ENCODE measurements around the gene NOTCH3. TPM values are rescaled to one million over a fixed set of nuclear protein-coding genes. Genes with fewer than 3 reads are reported as not detected.

The NOTCH3 gene
- total RNA-seq, 2 donors from 2014 or later, result 31.8 to 48.0 TPM

- intact Hi-C loops (cut with DNase I), result no loop called here
- TF ChIP-seq CTCF (IDR thresholded peaks at IDR 0.05), result no peak
- TF ChIP-seq POLR2A (IDR thresholded peaks at IDR 0.05), result no peak
- TF ChIP-seq POLR2AphosphoS5 (IDR thresholded peaks at IDR 0.05), result no peak
- H3K4me1 ChIP-seq (replicated peaks), result no peaks in the 10 kb centered on the region
- H3K9me3 ChIP-seq, result no peaks in the 10 kb centered on the region
- WGBS, result 43% methylated on average over 4 of the region's 4 CpGs
- H3K4me3 ChIP-seq, result peak overlapping the region in 1 of 2 donors; percentile 53
- DNase-seq (ENCODE audit: low spot score), result no peak
- no peaks in the 10 kb centered on the region for H3K27me3 ChIP-seq (replicated peaks; ENCODE audit: insufficient read depth)
- no peaks in the 10 kb centered on the region for H3K36me3 ChIP-seq
- peak overlapping the region; percentile 75 for H3K27ac ChIP-seq
These were observed 4.3 kb downstream of the NOTCH3 start for GRCh38 chr19:15196360-15197005.

DNA sequence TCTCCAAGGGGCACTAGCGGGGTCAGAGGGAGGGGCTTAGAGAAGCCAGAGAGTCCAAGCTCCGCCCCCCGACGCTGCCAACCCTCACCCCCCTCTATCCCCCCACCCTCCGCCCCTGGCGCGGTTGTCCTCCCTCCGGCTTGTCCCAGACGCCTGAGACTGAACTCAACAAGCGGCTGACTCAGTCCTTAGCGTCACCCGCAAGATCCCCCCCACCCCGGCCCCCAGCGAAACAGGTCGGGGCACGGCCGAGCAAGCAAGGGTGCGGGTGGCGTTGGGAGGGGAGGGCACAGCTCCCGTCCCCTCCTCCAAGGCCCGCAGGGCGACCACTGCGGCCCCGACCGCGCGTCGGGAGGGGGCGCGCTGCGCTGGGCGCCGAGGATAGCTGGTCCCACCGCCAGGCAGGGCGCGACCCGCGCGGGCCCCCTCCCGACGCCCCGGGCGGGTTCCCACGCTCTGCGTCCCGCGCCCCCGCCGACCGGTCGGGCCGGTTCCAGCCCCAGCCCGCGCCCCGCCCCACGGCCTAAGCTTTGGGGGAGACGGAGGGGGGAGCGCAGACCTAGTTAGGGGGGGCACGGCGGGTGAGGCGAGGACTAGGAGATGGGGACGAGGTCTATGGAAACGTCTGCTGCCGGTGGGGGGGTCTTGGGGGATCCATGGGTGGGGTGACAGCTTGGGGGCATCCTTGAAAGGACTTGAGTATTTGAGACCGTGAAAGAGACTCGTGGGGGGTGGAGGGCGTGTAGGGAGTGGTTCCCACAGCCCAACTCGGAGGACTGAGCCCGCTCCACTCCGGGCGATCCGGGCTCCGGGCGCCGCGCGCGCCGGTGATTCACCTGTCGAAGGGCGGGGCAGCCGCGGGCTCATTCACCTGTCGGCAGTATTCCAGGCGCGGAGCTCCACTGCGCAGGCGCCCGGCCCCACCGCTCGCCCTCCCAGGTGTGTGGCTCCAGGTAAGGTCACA, 5.1 kb downstream of the NOTCH3 start:
- Histone ChIP-seq H3K36me3 (no peaks in the 10 kb centered on the region), H3K9me3 (no peaks in the 10 kb centered on the region), H3K27ac (peak overlapping the region; percentile 75), H3K4me3 (peak overlapping the region; percentile 42 to 53), H3K4me1 (replicated peaks) (no peaks in the 10 kb centered on the region), H3K27me3 (replicated peaks; ENCODE audit: insufficient read depth) (no peaks in the 10 kb centered on the region)
- TF ChIP-seq POLR2AphosphoS5 (IDR thresholded peaks at IDR 0.05), result peak; percentile 59
- peak; percentile 10 for TF ChIP-seq POLR2A (IDR thresholded peaks at IDR 0.05)
- peak in 2 of 4 experiments; percentile 19 to 52 for TF ChIP-seq CTCF (IDR thresholded peaks at IDR 0.05)
- peak; percentile 90 for DNase-seq (ENCODE audit: low spot score)
- 8% methylated on average over 40 of the region's 91 CpGs for WGBS
- intact Hi-C loops (cut with DNase I), result no loop called here

GRCh38 chr19:15194938-15195337, 5.9 kb downstream of the NOTCH3 start:
- H3K4me3 ChIP-seq, result no peak overlapping the region
- intact Hi-C loops (cut with DNase I), result no loop called here

DNA sequence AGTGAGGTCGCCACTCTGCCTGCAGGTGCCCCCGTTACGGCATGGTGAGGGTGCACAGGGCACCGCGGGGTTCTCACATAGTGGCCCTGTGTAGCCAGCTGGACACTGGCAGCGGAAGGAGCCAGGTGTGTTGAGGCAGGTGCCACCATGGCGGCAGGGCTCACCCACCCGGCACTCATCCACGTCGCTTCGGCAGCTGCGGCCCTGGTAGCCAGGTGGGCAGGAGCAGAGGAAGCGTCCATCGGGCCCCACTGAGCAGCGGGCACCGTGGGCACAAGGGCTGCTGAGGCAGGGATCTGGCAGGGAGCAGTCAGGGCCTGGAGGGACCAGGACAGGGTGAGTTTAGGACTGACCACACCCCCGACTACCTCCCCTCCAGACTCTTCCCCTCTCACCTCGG, 8.8 kb downstream of the NOTCH3 start:
- H3K27me3 ChIP-seq (replicated peaks; ENCODE audit: insufficient read depth), result no peaks in the 10 kb centered on the region
- no peaks in the 10 kb centered on the region for H3K36me3 ChIP-seq
- no peaks in the 10 kb centered on the region for H3K4me1 ChIP-seq (replicated peaks)
- no peak for DNase-seq (ENCODE audit: low spot score)
- no peak for TF ChIP-seq POLR2AphosphoS5 (IDR thresholded peaks at IDR 0.05)
- no peak for TF ChIP-seq CTCF (IDR thresholded peaks at IDR 0.05)
- no peak for TF ChIP-seq POLR2A (IDR thresholded peaks at IDR 0.05)
- H3K4me3 ChIP-seq, result no peak overlapping the region
- 96% methylated on average over 18 of the region's 18 CpGs for WGBS
- H3K9me3 ChIP-seq, result no peaks in the 10 kb centered on the region
- H3K27ac ChIP-seq, result no peak overlapping the region
- intact Hi-C loops (cut with DNase I), result no loop called here

More at GRCh38 chr19:15194938-15195337, 5.9 kb downstream of the NOTCH3 start:
- no peaks in the 10 kb centered on the region for H3K4me1 ChIP-seq (replicated peaks)
- H3K9me3 ChIP-seq, result no peaks in the 10 kb centered on the region
- H3K27ac ChIP-seq, result peak overlapping the region; percentile 75
- no peaks in the 10 kb centered on the region for H3K27me3 ChIP-seq (replicated peaks; ENCODE audit: insufficient read depth)
- WGBS, result 51% methylated on average over 6 of the region's 6 CpGs
- DNase-seq (ENCODE audit: low spot score), result no peak
- no peaks in the 10 kb centered on the region for H3K36me3 ChIP-seq
- TF ChIP-seq CTCF (IDR thresholded peaks at IDR 0.05), result no peak
- no peak for TF ChIP-seq POLR2AphosphoS5 (IDR thresholded peaks at IDR 0.05)
- no peak for TF ChIP-seq POLR2A (IDR thresholded peaks at IDR 0.05)
